Adrenal gland (tissue), 5 donors: ENCODE results near the gene CORO1A.
"Not testable (repeated sequence)": the region's sequence is repeated elsewhere in the genome, so short reads cannot be mapped to it uniquely, and the experiment has no call there.

Source experiments
- POLR2A ChIP-seq, 2 donors: fragments of 450-650 bp; IDR thresholded peaks; one replicate each; pipeline ENCODE4 v1.6.1; 2017; ENCODE audit warnings: antibody characterized with exemption in 2 of 2, mild to moderate bottlenecking in 2 of 2, moderate library complexity in 1 of 2
- TF ChIP-seq, protein P1 (sequence below), 6 experiments: fragments of 450-650 bp in 4 of 6; fragments of 200-600 bp in 2 of 6; sonication (generic) in 1 of 6; IDR thresholded peaks; 1 replicate in 5 of 6; 2 replicates in 1 of 6; pipeline versions ENCODE4 v1.5.1 to v1.8.0; 2016 to 2021; ENCODE audit warnings: antibody characterized with exemption in 6 of 6, mild to moderate bottlenecking in 2 of 6, moderate library complexity in 1 of 6
- donor health status: DM: no; HTN: no; CAD: no.

- TF ChIP-seq, protein P1, sequence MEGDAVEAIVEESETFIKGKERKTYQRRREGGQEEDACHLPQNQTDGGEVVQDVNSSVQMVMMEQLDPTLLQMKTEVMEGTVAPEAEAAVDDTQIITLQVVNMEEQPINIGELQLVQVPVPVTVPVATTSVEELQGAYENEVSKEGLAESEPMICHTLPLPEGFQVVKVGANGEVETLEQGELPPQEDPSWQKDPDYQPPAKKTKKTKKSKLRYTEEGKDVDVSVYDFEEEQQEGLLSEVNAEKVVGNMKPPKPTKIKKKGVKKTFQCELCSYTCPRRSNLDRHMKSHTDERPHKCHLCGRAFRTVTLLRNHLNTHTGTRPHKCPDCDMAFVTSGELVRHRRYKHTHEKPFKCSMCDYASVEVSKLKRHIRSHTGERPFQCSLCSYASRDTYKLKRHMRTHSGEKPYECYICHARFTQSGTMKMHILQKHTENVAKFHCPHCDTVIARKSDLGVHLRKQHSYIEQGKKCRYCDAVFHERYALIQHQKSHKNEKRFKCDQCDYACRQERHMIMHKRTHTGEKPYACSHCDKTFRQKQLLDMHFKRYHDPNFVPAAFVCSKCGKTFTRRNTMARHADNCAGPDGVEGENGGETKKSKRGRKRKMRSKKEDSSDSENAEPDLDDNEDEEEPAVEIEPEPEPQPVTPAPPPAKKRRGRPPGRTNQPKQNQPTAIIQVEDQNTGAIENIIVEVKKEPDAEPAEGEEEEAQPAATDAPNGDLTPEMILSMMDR (IDR thresholded peaks at IDR 0.05), result not testable (repeated sequence)
- not testable (repeated sequence) for TF ChIP-seq POLR2A (IDR thresholded peaks at IDR 0.05)
Observed at GRCh38 chr16:30169416-30169815, 14.0 kb upstream of the CORO1A start.
